HG03565 (cell line): ENCODE measurements around the gene PPP2R2C.

Experiments
- ATAC-seq: cut with Tn5 transposase; IDR thresholded peaks from one replicate; pipeline ENCODE4 v1.9.1; 2021; ENCODE audit warnings: mild to moderate bottlenecking, moderate library complexity; ENCODE audit not compliant: unreplicated experiment

The PPP2R2C gene

GRCh38 chr4:6404611-6405396 lies 67.6 kb downstream of the PPP2R2C start:
- ATAC-seq = no peak

DNA sequence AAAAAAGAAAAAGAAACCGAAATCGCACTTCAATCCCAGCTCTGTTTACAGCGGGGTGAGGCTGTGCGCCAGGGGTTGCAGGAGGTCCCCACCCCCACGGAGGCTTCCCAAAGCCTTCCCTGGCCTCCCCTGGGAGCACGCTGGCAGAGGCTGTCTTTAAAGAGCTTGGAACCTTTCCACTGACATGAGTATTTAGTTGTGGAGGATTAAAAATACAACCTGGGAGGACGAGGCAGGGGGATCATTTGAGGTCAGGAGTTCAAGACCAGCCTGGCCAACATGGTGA lies 69.1 kb downstream of the PPP2R2C start:
- ATAC-seq = no peak

GRCh38 chr4:6402566-6403399 lies 69.6 kb downstream of the PPP2R2C start:
- ATAC-seq = no peak

GRCh38 chr4:6401797-6402196 lies 70.6 kb downstream of the PPP2R2C start:
- no peak for ATAC-seq

DNA sequence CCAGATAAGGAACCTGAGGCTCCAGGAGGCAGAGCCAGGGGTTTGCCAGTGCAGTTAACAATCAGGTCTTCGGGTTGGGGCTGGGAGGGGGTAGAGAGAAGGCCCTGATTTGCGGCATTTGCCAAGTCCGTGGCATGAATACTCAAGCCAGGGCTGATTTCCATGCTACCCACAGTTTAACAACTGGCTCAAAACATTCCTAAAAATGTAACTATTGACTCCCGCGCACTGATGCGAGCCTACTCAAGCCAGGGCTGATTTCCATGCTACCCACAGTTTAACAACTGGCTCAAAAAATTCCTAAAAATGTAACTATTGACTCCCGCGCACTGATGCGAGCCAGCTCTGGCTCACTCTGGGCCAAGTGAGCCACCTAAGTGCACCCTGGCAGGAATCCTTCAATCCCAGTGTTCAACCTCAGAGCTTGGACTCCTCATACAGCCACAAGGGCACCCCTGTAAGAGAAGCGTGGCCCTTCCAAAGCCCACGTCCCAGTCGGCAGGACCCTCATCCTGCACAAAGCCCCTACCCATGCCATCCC lies 75.6 kb downstream of the PPP2R2C start:
- ATAC-seq = no peak

DNA sequence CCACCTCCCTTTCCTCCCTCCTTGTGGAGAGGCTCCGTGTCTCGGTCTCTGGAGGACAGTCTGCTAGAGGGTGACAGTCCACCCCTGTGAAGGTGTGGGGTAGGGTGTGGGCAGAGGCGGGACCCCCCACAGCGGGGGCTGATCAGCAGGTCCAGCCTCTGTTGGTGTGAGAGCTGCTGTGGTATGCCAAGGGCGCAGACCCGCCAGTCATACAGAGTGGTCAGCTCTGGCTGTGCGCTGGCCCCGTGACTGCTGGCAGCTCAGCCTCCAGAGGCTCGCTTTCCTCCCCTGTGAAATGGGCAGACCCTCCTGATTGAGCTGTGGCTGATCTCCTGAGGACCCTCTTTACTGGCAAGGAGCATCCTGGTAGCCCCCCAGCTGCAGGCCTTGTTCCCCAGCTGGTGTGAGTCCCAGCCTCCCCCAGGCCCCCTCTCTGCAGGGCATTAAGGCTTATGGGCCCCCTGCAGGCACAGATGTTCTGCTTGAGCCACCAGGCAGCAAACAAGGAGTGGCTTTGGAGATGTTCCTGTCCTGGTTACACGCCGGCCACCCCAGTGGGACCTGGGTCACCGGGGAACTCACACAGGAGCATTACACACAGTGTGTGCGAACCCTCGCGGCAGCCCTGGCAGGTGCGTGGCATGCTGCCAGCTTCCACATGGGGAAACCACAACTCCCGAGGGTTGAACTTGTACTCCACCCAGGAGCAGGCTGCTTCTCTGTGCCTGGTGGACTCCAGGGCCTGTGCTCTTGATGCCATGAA lies 76.8 kb downstream of the PPP2R2C start:
- no peak for ATAC-seq

- no peak for ATAC-seq
Observed at GRCh38 chr4:6394671-6395081, 77.7 kb downstream of the PPP2R2C start.

DNA sequence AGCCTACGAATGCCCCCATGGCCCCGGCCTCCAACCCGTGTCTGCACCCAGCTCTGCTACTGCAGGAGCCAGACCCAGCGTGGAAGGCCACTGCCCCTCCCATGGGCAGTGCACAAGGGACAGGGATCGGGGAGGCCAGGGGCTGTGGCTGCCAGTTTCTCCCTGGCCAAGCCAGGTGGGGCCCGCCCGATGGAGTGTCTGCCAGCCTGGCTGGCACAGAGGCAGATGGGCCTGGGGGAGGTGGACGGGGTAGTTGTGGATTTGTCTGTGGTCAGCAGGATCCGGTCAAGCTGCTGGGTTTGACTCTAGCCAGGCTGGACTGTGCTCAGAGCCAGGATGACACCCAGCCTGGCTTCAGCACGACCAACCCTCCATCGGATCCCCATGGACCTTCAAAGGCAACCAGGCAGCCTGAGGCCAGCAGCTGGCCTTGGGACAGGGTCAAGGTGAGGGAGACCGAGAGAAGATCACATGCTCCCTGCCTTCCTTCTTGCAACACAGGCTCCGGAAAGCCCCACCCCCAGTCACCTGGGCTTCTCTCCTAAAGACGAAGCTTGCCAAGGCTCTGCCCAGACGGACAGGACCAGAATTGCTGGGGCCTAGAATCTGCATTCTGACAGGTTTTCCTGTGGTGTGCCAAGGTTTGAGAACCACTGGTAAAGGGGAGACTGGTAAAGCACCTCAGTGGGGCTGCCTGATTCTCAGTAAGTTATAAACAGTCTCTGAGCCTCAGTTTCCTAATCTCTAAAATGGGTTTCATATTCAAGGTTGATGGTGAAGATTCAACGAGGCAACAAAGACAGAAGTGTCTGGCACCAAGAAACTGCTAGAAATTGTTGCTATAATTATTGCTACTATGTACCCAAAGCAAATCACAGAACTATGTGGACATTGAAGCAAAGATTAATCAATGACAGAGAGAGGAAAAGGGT lies 78.6 kb downstream of the PPP2R2C start:
- no peak for ATAC-seq

- ATAC-seq = no peak
Observed at GRCh38 chr4:6393066-6393465, 79.3 kb downstream of the PPP2R2C start.

GRCh38 chr4:6392407-6392806 lies 80.0 kb downstream of the PPP2R2C start:
- no peak for ATAC-seq

DNA sequence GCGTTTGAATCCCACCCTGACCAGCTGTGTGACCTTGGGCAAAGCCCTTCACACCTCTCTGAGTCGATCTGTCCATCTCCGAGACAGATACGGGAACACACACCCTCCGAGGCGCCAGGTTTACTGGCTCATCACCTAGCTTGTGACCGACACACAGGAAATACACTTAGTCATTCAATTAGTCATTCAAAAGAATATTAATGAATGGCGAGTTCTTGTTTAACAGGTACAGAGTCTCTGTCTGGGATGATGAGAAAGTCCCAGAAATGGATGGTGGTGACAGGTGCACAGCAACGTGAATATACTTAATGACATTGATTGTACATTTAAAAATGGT lies 80.6 kb downstream of the PPP2R2C start:
- no peak for ATAC-seq

DNA sequence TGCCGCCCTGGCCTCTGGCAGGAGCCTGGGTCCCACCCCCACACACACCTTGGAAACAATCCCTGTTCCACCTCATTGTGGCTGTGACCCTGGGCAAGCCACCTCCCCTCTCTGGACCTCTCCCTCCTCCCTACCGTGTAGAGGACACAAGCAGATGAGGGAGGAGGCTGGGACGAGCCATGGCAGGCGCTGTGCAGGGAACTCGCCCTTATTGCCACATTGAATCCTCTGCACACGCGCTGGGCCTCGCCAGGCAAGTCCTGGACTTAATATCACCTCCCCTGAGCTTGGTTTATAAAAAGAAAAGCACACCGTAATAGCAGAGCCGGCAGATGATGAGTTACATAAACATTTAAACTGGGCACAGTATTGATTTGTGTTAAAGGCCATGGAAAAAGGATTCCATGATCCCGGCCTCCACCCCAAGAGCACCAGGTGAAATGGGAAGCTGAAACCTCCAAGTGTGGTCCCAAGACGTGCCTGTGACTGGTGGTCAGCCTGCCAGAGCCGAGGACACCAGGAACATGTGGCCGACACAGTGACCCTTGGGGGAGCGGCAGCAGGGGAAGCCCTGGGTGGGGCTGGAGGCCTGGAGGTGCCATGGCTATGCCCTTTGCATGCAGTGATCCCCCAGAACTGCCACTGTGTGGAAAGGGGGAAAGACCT lies 81.1 kb downstream of the PPP2R2C start:
- ATAC-seq = no peak

DNA sequence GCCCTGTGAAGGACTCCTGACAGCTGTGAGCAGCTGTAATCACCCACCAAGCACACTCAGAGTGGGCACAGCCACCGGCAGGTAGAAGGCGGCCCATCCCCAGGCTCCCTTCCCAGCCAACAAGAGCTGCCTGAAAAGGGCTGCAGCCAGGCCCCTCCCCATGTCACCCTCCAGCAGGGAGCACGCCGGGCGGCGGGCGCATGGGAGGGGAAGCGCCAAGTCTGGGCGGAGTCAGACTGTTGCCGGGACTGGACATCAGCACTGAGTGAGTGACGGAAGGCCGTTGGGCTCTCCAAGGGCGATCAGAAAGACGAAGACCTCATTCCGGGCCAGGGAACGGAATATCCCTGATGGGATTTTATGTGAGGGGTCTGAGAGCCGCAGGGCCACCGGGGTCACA lies 82.1 kb downstream of the PPP2R2C start:
- ATAC-seq = no peak

DNA sequence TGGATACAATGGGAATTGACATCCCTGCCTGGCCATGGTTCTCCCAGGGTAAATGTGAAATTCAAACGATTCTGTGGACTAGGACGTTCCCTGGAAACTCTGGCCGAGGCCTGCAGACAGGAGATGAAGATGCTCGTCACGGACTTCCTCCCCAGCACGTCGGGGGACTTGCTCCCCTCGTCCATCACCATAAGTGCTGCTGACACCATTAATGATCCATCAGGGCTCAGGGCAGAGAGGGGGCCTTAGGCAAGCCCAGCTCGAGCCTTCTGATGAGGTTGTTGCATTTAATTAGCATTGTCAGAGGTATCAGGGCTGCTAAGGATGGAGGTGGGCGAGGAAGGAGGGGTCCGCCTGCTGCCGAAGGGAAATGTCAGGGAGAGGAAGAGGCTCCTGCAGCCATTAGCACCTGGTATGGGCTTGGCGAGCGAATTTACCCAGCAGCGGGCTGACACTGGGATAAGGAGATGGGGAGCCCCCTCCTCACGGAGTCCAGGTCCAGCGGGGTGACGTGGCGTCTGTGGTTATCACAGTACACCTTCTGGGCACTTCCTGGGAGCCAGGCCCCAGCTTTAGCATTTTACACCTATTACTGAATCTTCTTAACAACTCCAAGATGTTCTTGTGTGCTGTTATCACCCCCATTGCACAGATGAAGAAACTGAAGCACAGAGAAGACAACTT lies 83.1 kb downstream of the PPP2R2C start:
- no peak for ATAC-seq

DNA sequence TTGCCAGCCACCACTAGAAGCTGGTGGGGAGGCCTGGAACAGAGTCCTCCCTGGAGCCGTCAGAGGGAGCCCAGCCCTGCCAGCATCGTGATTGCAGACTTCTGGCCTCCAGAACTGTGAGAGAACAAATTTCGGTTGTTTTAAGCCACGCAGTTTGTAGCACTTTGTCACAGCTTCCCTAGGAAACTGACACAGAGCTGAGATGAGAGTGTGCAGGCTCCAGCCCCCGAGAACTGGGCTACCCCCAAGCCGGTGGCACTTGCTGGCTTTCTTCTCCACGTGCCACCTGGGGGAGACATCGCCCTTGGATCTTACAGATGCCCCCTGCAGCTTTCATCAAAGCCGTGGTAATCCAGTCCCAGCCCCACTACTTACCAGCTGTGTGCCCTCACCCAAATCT lies 83.7 kb downstream of the PPP2R2C start:
- ATAC-seq = no peak

- no peak for ATAC-seq
Observed at GRCh38 chr4:6387946-6388345, 84.5 kb downstream of the PPP2R2C start.

DNA sequence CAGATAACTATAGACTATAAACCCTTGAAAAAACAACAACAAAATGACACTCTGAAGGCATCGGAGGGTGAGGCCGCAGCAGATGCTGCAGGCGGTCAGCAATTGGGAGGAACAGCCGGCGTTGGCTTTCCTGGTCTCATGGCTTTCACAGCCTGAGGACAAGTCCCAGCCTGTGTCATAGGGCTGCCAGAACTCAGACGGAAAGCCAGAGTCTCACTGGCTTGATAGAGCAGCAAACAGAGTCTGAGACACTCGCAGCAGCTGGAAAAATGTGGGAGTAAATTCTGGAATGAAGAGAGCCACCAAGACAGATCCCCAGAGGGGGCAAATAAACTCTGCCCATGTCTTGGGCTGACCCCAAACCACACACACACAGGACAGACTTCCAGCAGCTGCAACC lies 86.3 kb downstream of the PPP2R2C start:
- no peak for ATAC-seq

GRCh38 chr4:6385288-6385687 lies 87.1 kb downstream of the PPP2R2C start:
- no peak for ATAC-seq

DNA sequence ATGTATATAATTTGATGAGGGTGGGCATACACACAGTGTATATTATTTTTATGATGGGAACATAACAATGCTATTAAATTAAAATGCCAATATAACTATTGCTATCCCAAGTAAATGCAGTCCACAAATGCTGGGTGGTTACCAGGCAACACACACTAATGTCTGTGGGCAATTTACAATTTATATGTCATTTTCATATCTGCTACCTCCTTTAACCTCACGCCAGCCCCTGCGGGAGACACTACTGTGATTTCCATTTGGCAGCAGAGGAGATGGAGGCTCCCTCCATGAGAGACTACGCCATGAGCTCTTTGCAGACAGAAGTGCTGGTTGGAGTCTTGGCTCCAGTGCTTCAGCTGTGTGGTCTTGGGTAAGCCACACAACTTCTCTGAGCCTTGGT lies 87.9 kb downstream of the PPP2R2C start:
- ATAC-seq = no peak
